IMR-90 (cell line): ENCODE results near the gene KCNK15. TPM values are rescaled to one million over a fixed set of nuclear protein-coding genes. Genes with fewer than 3 reads are reported as not detected.

Source experiments
- ATAC-seq: fragments of 200-7000 bp; cut with Tn5 transposase; 2 replicates; pipeline ENCODE4 v1.9.1; 2020; ENCODE audit warnings: low read depth, mild to moderate bottlenecking, moderate library complexity
- BruUV-seq: library from RNA; stranded (reverse); fragments of 400-500 nt; replicated peaks from 2 replicates; lab custom pipeline; 2021; lab: Mats Ljungman, UMichigan
- CTCF ChIA-PET: fragments of 300-600 bp; formaldehyde crosslinking; extraction: SDS; loops from one replicate; lab custom pipeline; 2021; ENCODE audit warnings: antibody characterized with exemption; lab: Yijun Ruan, JAX
- POLR2A ChIA-PET: fragments of 300-600 bp; sonication (Branson Sonifier 250); formaldehyde crosslinking; loops from one replicate; lab custom pipeline; 2022; ENCODE audit warnings: antibody characterized with exemption; ENCODE audit not compliant: unreplicated experiment; lab: Charles Lee
- DNase-seq: peaks from one replicate; pipeline ENCODE4 v3.0.0; 2013
- H2AFZ ChIP-seq: replicated peaks from 2 replicates; pipeline ENCODE3; 2013; ENCODE audit warnings: low read length, mild to moderate bottlenecking; ENCODE audit not compliant: poor library complexity
- H2AK5ac ChIP-seq: 2 replicates; pipeline ENCODE4 v1.6.1; 2013; ENCODE audit warnings: low read depth, low read length, inconsistent platforms
- H2AK9ac ChIP-seq: replicated peaks from 2 replicates; pipeline ENCODE3; 2013; ENCODE audit warnings: mild to moderate bottlenecking, low read depth, low read length, moderate library complexity; ENCODE audit not compliant: poor library complexity
- H2BK120ac ChIP-seq: 2 replicates; pipeline ENCODE4 v1.6.1; 2013; ENCODE audit warnings: low read depth, low read length, inconsistent platforms
- H2BK15ac ChIP-seq: 3 replicates; pipeline ENCODE4 v1.6.1; 2013; ENCODE audit warnings: low read depth, low read length, inconsistent platforms
- H2BK20ac ChIP-seq: 2 replicates; pipeline ENCODE4 v1.6.1; 2013; ENCODE audit warnings: low read depth, mild to moderate bottlenecking, inconsistent platforms, low read length, moderate library complexity
- H2BK5ac ChIP-seq: 2 replicates; pipeline ENCODE4 v1.6.1; 2013; ENCODE audit warnings: mild to moderate bottlenecking, low read depth, low read length, inconsistent platforms; ENCODE audit not compliant: poor library complexity, severe bottlenecking
- H3K14ac ChIP-seq: replicated peaks from 2 replicates; pipeline ENCODE4 v1.6.1; 2013; ENCODE audit warnings: low read depth, low read length, inconsistent platforms
- H3K18ac ChIP-seq: 2 replicates; pipeline ENCODE4 v1.6.1; 2013; ENCODE audit warnings: low read depth, low read length, control low read depth
- H3K23ac ChIP-seq: 2 replicates; pipeline ENCODE4 v1.6.1; 2013; ENCODE audit warnings: low read depth, low read length, inconsistent platforms
- H3K27ac ChIP-seq: 2 replicates; pipeline ENCODE4 v1.5.1; 2013; ENCODE audit warnings: mild to moderate bottlenecking, control low read depth, low read length; ENCODE audit not compliant: insufficient read depth
- H3K27me3 ChIP-seq: 2 replicates; pipeline ENCODE4 v1.6.1; 2013; ENCODE audit warnings: low read length; ENCODE audit not compliant: control insufficient read depth, insufficient read depth
- H3K36me3 ChIP-seq: 2 replicates; pipeline ENCODE4 v1.6.1; 2013; ENCODE audit warnings: low read length, mixed read lengths; ENCODE audit not compliant: control insufficient read depth, insufficient read depth
- H3K4ac ChIP-seq: 2 replicates; pipeline ENCODE4 v1.6.1; 2013; ENCODE audit warnings: low read depth, low read length, inconsistent platforms
- H3K4me1 ChIP-seq: 2 replicates; pipeline ENCODE4 v1.6.1; 2013; ENCODE audit warnings: low read length, mixed read lengths; ENCODE audit not compliant: control insufficient read depth, insufficient read depth
- H3K4me2 ChIP-seq: 2 replicates; pipeline ENCODE4 v1.6.1; 2013; ENCODE audit warnings: low read depth, mild to moderate bottlenecking, control low read depth, low read length, moderate library complexity
- H3K4me3 ChIP-seq: 2 replicates; pipeline ENCODE4 v1.5.1; 2013; ENCODE audit warnings: low read depth, mild to moderate bottlenecking, control low read depth, low read length, moderate library complexity; ENCODE audit not compliant: insufficient read depth
- H3K56ac ChIP-seq: 2 replicates; pipeline ENCODE4 v1.6.1; 2013; ENCODE audit warnings: low read length, inconsistent platforms; ENCODE audit not compliant: insufficient read depth; ENCODE audit errors: extremely low read depth
- H3K79me1 ChIP-seq, 2 experiments: 2 replicates each; pipeline ENCODE4 v1.6.1; 2013; ENCODE audit warnings: low read length in 2 of 2, inconsistent platforms in 1 of 2, low read depth in 1 of 2
- H3K9ac ChIP-seq: 2 replicates; pipeline ENCODE4 v1.6.1; 2013; ENCODE audit warnings: low read depth, low read length, control low read depth
- H3K9me1 ChIP-seq: 2 replicates; pipeline ENCODE4 v1.6.1; 2013; ENCODE audit warnings: low read length, inconsistent platforms; ENCODE audit not compliant: insufficient read depth
- H3K9me3 ChIP-seq: 2 replicates; pipeline ENCODE4 v1.6.1; 2013; ENCODE audit warnings: low read length; ENCODE audit not compliant: control insufficient read depth, insufficient read depth
- H4K20me1 ChIP-seq: 2 replicates; pipeline ENCODE4 v1.6.1; 2013; ENCODE audit warnings: low read length, inconsistent platforms; ENCODE audit not compliant: insufficient read depth
- H4K5ac ChIP-seq: 2 replicates; pipeline ENCODE4 v1.6.1; 2013; ENCODE audit warnings: mild to moderate bottlenecking, low read depth, low read length, control low read depth
- H4K8ac ChIP-seq, 2 experiments: 2 replicates each; pipeline ENCODE4 v1.6.1; 2013; ENCODE audit warnings: low read depth in 2 of 2, low read length in 2 of 2, control low read depth in 1 of 2, inconsistent platforms in 1 of 2
- H4K91ac ChIP-seq: 2 replicates; pipeline ENCODE4 v1.6.1; 2013; ENCODE audit warnings: low read depth, low read length, inconsistent platforms; ENCODE audit not compliant: insufficient read depth
- BHLHE40 ChIP-seq: fragments of 150-350 bp; IDR thresholded peaks from 2 replicates; pipeline ENCODE4 v1.6.1; 2016; ENCODE audit warnings: mild to moderate bottlenecking, low read depth, low read length
- MAZ ChIP-seq: IDR thresholded peaks from 2 replicates; pipeline ENCODE4 v1.6.1; 2012; ENCODE audit warnings: low read depth, mild to moderate bottlenecking, low read length, improper control_type of control experiment, moderate library complexity, borderline replicate concordance
- RCOR1 ChIP-seq: IDR thresholded peaks from 2 replicates; pipeline ENCODE4 v1.6.1; 2012; ENCODE audit warnings: mild to moderate bottlenecking, low read length, improper control_type of control experiment; ENCODE audit not compliant: insufficient replicate concordance
- RFX5 ChIP-seq: IDR thresholded peaks from 2 replicates; pipeline ENCODE4 v1.8.0; 2012; ENCODE audit warnings: low read depth, mild to moderate bottlenecking, low read length, moderate library complexity
- WGBS, 2 experiments: methylation state at CpG; one replicate each; pipeline versions ENCODE4 v1.1.5 to v1.1.7; 2013; ENCODE audit warnings: missing lambda C conversion rate in 2 of 2; ENCODE audit not compliant: insufficient read length in 1 of 2; ENCODE audit errors: extremely low coverage in 2 of 2; 5-methylcytosine and 5-hydroxymethylcytosine counted together
- dilution Hi-C: fragments of 300-500 bp; cut with HindIII; formaldehyde crosslinking; loops from one replicate; pipeline ENCODE4 v1.14.3; 2018; ENCODE audit warnings: low sequenced_read_pairs; ENCODE audit not compliant: unreplicated experiment
- in situ Hi-C: fragments of 300-500 bp; cut with MboI; formaldehyde crosslinking; loops from 3 replicates; pipeline ENCODE4 v1.14.3; 2019; ENCODE audit warnings: low sequenced_read_pairs, inconsistent platforms, mixed read lengths
- intact Hi-C: fragments of 100-400 bp; cut with micrococcal nuclease; formaldehyde crosslinking; loops from 2 replicates; pipeline ENCODE4 v1.10.0; 2022
- polyA plus RNA-seq, 3 experiments: library from polyadenylated mRNA; depleted of rRNA; stranded (reverse); fragments of >200 nt; gene quantifications; 2 replicates each; pipeline ENCODE4 v1.2.3, GENCODE V29; 2012; ENCODE audit warnings: low replicate concordance in 1 of 3
- total RNA-seq: library from RNA; depleted of rRNA; stranded (reverse); fragments of >200 nt; gene quantifications from 2 replicates; pipeline ENCODE4 v1.2.3, GENCODE V29; 2012
- TF ChIP-seq, protein P1 (sequence below): fragments of 150-350 bp; IDR thresholded peaks from 2 replicates; pipeline ENCODE4 v1.6.1; 2017; ENCODE audit warnings: mild to moderate bottlenecking, antibody characterized with exemption, low read length, low read depth

The KCNK15 gene
- total and polyA plus RNA-seq, 2 of the 4 experiments (the other 2 are of a cell fraction) = not detected

DNA sequence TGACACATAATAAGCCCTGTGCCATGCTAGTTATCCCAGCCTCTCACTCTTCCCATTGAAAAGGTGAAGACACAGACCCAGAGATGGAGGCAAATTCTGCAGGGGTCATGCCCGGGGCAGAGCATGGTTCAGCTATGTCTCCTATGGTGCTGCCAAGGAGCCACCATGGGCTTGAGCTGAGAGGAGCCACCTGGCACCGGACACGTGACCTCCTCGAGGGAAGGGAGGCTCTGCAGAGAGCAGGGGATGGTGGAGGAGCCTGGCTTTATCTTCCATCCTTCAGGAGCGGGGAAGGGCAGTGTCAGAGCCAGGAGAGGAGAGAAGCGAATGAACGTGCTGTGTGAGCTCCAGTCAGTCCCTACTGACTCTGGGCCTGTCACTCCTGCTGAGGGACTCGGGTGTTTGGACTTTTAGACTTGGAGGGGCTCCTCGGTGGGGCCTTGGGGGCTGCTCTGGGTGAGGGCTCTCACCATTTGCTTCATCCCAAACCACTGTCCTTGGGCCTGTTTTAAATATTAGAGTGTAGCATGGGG lies 41.6 kb upstream of the KCNK15 start:
- Histone ChIP-seq H3K4ac (peak overlapping the region; percentile 81), H2BK15ac (no peak overlapping the region), H3K27ac (peak overlapping the region; percentile 30), H3K23ac (no peak overlapping the region), H3K36me3 (no peaks in the 10 kb centered on the region), H3K18ac (peak overlapping the region; percentile 74), H3K4me2 (no peak overlapping the region), H3K4me3 (no peak overlapping the region), H4K8ac (peak overlapping the region; percentile 64 to 77), H2AK5ac (peak overlapping the region; percentile 93), H2AK9ac (peak overlapping the region; percentile 17), H4K91ac (peak overlapping the region; percentile 68), H3K4me1 (peaks cover 39% of the 10 kb centered on the region), H3K14ac (peak overlapping the region; percentile 52; the same call in 1 of the 2 replicates), H3K79me1 (no peaks in the 10 kb centered on the region), H3K27me3 (peaks cover 3% of the 10 kb centered on the region; the same call in 1 of the 2 replicates), H3K56ac (no peak overlapping the region), H3K9me1 (peaks cover 8% of the 10 kb centered on the region; the same call in 1 of the 2 replicates), H2BK120ac (peak overlapping the region; percentile 60), H4K20me1 (no peaks in the 10 kb centered on the region), H3K9ac (no peak overlapping the region), H2BK5ac (no peak overlapping the region), H2BK20ac (peak overlapping the region; percentile 33; the same call in 1 of the 2 replicates), H4K5ac (peak overlapping the region; percentile 60), H3K9me3 (no peaks in the 10 kb centered on the region), H2AFZ (peak overlapping the region; percentile 4)
- intact Hi-C loops (no loop called here), dilution Hi-C loops (no loop called here), in situ Hi-C loops (no loop called here)
- ATAC-seq (no peak), DNase-seq (no peak)
- TF ChIP-seq RCOR1 (no peak), RFX5 (no peak), BHLHE40 (no peak), MAZ (no peak)
- TF ChIP-seq, protein P1, sequence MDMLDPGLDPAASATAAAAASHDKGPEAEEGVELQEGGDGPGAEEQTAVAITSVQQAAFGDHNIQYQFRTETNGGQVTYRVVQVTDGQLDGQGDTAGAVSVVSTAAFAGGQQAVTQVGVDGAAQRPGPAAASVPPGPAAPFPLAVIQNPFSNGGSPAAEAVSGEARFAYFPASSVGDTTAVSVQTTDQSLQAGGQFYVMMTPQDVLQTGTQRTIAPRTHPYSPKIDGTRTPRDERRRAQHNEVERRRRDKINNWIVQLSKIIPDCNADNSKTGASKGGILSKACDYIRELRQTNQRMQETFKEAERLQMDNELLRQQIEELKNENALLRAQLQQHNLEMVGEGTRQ = no peak
- 95% methylated on average over 4 of the region's 9 CpGs; no CpG with 5 or more reads in 1 of the 2 experiments for WGBS, 2 experiments
- ChIA-PET POLR2A (no interaction called here), CTCF (interaction anchor here (1.3 to 3.8 kb wide), 2 partner anchors 8 to 20 kb away, joined by 3 to 12 read pairs; no protein-coding TSS in a partner anchor)
- BruUV-seq = no TSS peak
